Medulla oblongata (tissue), 1 donor: ENCODE results near the gene TTC22.

ENCODE experiments used
- DNase-seq: peaks from one replicate; pipeline ENCODE4 v3.0.0-alpha.2; 2015; ENCODE audit errors: extremely low spot score

TTC22 gene

GRCh38 chr1:54834007-54834541 is 33.0 kb upstream of the TTC22 start:
- DNase-seq: no peak

DNA sequence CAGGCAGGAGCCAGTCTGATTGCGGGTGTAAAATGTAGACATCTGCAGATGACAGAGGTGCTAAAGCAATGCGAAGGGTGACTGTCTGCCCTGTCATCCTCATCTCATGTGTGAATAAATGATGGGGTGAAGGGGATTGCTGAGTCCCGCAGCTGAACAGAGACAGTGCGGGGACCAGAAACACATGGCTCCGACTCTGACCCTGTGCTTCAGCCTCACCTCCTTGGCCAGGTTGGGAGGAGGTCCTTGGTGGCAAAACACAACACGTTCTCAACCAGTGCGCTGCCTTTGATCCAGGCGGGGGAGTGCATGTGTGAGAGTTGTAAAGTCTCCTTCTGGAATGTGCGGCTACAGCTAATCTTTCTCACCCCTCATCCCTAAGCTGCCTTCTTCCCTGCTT is 32.0 kb upstream of the TTC22 start:
- no peak for DNase-seq

DNA sequence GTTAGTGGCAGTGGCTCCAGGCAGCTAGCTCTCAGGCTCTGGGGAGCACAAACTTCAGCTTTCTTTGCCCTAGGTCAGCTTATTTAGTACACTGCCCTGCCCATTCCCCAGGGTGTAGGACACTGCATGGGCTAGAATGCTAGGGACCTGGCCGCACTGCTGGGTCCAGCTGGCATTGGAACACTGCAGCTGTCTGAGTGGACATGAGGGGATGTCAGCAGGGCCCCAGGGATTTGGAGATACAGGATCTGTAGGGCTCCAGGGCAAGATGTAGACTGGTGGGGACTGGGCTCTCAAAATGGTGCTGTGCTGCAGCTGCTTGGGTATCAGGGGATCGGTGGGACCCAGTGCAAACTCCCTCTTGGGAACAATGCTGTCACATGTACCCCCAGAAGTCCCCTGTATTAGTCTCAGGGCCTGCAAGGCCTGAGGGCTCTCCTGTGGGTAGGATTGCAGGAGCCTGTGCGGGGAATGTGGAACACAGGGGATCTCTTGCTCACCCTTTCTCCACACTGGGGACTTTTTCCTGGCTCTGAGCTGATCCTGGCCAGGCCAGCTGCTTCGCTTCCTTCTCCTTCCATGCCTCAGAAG is 25.2 kb upstream of the TTC22 start:
- no peak for DNase-seq

DNA sequence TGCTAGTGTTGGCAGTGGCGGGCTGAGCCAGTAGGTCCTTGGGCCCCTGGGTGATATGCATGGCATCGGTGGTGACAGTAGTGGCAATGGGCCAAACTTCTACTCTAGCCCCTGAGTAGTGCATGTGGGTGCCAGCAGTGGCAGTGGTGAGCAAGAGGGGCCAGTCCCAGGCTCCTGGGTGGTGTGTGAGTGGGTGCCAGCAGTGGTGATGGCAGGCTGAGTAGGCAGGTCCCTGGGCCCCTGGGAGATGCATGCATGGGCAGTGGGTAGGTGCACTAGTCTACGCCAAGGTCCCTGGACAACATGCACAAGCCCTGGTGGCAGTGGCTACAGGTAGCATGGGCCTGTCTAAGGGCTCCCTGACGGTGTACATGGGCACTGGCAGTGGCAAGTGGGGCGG is 24.6 kb upstream of the TTC22 start:
- no peak for DNase-seq

DNA sequence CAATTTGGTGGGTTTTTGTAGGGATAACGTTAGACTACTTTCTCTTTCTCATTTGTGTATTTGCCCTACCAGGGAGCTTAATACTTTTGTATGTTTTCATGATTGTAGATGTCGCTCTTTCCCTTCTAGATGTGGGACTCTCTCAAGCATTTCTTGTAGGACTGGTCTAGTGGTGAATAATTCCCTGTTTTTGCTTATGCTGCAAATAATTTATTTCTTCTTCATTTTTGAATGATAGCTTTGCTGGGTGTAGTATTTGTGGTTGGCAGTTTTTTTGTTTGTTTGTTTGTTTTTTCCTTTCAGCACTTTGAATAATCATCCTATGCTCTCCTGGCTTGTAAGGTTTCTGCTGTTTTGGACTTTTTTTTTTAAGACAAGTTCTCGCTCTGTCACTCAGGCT is 22.5 kb upstream of the TTC22 start:
- DNase-seq: no peak

GRCh38 chr1:54819733-54820132 is 18.6 kb upstream of the TTC22 start:
- no peak for DNase-seq

GRCh38 chr1:54819195-54819536 is 18.0 kb upstream of the TTC22 start:
- no peak for DNase-seq

GRCh38 chr1:54818461-54819194 is 17.5 kb upstream of the TTC22 start:
- DNase-seq: no peak

- DNase-seq: no peak
These were observed 15.8 kb upstream of the TTC22 start for GRCh38 chr1:54816951-54817350.

DNA sequence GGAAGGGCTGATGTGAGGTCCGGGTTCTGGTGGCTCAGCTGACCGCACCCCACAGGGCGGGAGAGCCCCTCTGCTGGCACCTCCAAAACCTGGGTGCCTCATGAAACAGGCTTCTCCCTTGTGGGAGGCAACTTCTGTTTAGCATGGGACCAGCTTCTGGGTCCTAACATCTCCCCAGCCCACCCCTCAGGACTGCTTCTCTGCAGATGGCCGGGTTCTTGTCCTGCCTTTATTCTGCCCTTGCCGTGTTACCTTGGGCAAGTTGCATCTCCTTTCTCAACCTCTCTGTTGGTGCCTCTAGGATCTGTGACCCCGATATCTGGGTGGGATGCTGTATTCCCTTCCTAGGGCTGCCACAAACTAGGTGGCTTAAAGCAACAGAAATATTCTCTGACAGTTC is 15.0 kb upstream of the TTC22 start:
- DNase-seq: no peak

DNA sequence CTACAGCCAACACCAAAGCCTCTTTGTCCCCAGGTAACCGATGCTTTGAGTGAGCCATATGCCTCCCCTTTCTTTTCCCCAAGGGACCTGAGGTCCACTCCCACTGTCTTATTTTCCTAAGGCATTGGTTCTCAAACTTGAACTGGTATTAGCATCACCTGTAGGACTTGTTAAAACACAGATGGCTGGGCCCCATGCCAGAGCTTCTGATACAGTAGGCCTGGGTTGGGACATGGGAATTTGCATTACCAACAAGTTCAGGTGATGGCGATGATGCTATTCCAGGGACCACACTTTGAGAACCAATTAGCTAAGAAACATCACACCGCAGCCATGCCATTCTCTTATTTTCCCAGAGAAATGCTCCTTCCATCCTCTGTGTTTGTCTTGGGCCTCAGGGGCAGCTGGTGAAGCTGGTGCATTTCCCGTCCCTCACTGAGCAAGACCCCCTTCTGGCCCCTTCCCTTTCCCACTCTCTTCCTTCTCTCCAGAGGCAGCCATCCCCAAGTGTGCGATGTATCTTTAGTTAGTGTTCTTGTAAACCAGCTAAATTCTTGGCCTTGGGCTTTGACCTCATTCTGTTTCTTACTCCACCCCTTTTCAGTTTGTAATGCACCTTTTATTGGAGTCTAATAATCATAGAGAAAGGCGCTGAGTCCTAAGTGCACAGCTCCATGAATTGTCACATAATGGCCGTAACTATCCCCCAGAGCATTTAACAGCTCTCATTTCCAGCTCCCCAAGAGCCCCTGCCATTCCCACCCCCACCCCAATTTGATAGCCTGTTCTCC is 14.2 kb upstream of the TTC22 start:
- DNase-seq: no peak

DNA sequence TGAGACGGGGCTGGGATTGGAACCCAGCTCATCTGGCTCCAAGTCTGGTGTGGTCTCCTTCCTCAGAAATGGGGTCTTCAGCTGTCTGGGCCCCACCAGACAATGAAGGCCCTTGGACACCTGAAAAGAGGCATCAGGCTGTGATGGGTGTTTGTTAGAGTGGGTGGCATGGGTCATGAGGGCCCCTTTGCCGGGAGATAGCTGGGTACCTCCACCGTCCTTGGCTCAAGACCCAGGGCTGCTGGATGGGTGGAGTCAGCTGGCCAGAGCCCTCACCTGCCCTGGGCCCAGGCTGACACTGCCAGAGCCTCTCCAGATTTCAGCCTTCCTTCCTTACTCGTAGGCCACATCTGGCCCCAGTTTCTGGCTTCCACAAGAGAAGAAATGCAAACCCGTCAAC is 13.4 kb upstream of the TTC22 start:
- no peak for DNase-seq

DNA sequence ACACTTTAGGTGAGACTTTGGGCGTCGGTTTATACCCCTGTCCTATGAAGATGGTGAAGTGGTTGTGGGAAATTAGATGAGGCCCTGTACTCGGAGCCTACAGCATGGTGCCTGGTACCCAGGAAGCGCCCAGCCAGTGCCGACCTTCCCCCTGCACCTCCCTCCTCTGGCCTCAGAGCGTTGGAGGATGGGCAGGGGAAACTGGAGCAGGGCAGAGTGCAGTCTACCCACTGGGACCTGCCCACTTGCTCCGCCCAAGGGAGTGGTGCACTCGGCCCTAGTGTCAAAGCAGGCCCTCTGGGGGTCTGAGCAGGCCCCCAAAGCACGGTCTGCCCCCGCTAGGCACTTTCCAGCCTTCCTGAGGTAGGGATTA is 13.0 kb upstream of the TTC22 start:
- no peak for DNase-seq

DNA sequence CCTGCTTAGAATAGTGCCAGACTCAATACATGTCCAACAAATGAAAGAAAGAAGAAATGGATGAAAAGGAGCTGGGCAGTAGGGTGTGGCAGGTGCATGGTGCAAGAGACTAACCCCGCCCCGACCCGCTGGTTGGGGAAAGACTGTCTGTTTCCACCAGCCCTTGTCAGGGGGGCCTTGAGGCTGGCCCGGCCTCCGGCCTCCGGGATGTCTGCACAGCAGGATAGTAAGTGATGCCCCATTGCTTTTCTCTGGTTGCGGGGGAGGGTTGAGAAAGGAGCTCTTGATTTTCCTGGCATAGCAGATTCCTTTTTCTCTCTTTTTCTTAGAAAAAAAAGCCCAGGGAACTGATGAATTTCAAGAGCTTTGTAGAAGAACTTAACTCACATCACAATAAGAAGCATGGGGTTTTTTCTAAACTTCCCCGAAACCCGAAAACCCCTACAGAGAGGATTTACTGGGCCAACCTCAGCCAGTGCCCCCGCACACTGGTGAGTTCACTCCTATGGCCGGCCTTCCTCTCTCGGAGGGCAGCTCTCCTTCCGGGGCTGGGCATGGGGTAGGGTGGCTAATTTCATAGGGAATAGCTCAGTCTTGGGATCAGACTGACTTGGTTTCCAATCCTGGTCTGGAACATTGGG is 12.5 kb upstream of the TTC22 start:
- DNase-seq: no peak

GRCh38 chr1:54812801-54813484 is 11.8 kb upstream of the TTC22 start:
- DNase-seq: no peak

DNA sequence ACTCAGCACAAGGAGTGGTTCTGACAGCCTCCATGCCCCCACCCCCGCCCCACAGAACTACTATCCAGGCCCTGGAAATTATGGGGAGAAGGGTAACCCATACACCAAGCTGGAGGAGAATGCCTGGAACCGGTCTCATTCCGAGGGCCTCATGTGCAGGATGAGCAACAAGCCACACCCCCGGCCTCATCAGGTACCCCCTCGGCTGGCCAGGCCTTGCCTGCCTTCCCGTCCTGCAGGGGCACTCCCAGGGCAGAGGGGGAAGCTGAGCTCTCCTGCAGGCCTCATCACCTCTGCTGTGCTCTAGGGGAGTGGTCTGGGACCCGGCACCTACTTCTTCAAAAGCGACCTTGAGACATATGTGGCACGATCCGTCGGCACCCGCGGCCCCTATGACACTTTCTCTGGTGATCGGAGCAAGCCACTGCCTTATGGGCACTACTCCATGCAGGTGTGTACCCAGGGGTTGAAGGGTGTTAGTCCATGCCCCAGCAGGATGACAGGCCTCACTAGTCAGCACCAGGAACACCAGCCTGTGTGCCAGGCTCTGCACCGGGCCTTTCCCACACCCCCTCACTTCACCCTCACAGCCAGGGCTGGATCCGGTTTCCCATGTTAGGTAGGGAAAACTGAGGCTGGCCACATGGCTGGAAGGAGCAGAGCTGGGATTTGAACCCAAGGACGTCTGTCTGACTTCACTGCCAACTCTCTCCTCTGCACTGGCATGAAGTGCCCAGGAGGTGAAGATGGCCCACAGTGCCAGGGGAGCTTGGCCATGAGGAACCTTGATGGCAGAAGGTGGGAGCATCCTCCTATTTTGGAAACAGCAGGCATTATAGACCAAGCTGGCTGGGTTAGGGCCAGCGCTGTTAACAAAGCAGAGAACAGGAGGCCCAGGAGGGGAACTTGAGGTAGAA is 10.9 kb upstream of the TTC22 start:
- DNase-seq: no peak

- no peak for DNase-seq
These were observed 9.9 kb upstream of the TTC22 start for GRCh38 chr1:54811066-54811465.

GRCh38 chr1:54810153-54810942 is 9.2 kb upstream of the TTC22 start:
- peak; percentile 67 for DNase-seq

DNA sequence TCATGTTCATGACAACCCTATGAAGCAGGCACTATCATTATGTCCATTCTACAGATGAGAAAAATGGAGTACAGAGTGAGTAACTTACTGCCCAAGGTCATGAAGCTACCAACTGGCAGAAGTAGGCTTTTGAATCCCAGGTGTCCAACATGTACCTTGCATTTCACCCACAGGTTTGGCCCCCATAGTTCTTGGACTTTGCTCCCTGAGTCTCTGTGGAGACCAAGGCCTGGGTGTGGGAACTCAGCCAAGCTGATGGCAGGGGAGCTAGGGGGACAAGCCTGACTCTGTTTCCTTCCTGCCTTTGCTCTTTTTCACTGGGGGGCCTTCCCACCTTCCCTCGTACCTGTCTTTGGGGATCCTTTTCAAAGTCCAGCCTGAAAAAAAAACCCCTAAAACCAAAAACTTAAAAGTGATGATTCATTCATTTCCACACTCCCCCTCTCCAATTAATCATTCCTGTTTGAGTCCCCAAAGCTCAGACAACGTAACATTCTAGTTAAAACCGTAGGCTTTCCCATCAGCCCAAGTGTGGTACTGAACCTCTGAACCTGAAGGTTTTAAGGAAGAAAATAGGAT is 8.5 kb upstream of the TTC22 start:
- DNase-seq: no peak
